GM19467 (cell line): Measurements from ENCODE around the gene CLDN5.
"Not testable (repeated sequence)": the region's sequence is repeated elsewhere in the genome, so short reads cannot be mapped to it uniquely, and the experiment has no call there.

Source experiments
- ATAC-seq: cut with Tn5 transposase; IDR thresholded peaks from one replicate; pipeline ENCODE4 v1.9.1; 2021; ENCODE audit warnings: mild to moderate bottlenecking, moderate library complexity; ENCODE audit not compliant: unreplicated experiment

Gene CLDN5

GRCh38 chr22:19548964-19549363 lies 24.8 kb upstream of the CLDN5 start:
- no peak for ATAC-seq

GRCh38 chr22:19548427-19548826 lies 24.2 kb upstream of the CLDN5 start:
- ATAC-seq: not testable (repeated sequence)

DNA sequence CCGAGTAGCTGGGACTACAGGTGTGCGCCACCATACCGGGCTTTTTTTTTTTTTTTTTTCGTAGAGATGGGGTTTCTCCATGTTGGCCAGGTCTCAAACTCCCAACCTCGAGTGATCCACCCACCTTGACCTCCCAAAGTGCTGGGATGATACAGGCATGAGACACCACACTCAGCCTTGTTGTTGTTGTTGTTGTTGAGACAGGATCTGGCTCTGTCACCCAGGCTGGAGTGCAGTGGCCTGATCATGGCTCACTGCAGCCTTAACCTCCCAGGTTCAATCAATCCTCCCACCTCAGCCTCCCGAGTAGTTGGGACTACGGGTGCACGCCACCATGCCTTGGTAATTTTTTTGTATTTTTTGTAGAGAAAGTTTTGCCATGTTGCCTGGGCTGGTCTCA lies 23.4 kb upstream of the CLDN5 start:
- no peak for ATAC-seq

DNA sequence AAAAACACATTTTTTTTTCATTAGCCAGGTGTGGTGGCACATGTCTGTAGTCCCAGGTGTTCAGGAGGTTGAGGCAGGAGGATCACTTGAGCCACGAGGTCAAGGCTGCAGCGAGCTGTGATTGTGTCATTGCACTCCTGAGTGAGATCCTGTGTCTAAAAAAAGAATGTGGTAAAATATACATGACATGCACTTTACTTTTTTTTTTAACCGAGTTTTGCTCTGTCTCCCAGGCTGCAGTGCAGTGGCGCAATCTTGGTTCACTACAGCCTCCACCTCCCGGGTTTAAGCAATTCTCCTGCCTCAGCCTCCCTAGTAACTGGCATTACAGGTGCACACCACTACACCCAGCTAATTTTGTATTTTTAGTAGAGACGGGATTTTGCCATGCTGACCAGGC lies 22.5 kb upstream of the CLDN5 start:
- no peak for ATAC-seq

DNA sequence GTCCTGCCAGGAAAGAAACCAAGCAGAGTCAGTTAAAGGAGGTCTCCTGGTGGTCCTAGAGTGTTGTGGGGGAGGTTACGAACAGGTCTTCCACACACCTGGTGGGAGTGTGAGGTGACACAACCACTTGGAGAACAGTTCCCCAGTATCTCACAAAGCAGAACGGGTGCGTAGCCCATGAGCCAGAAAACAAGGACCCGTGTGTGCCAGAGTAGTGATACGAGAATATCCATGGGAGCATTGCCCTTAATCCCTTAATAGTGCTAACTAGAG lies 21.7 kb upstream of the CLDN5 start:
- ATAC-seq: no peak

GRCh38 chr22:19543970-19544708 lies 19.9 kb upstream of the CLDN5 start:
- no peak for ATAC-seq

DNA sequence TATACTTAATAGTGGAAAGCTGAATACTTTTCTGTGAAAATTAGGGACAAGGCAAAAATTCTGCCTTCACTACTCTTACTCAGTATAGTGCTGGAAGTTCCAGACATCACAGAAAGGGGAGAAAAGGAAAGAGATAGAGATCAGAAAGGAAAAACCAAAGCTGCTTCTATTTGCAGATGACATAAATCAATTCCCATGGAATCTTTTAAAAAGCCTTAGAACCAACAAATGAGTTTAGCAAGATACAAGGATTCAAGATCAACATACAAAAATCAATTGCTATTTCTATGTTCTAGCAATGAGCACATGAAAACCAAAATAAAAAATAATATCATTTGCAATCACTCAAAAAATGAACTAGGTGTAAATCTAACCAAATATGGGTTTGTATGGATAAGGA lies 16.2 kb upstream of the CLDN5 start:
- ATAC-seq: no peak

DNA sequence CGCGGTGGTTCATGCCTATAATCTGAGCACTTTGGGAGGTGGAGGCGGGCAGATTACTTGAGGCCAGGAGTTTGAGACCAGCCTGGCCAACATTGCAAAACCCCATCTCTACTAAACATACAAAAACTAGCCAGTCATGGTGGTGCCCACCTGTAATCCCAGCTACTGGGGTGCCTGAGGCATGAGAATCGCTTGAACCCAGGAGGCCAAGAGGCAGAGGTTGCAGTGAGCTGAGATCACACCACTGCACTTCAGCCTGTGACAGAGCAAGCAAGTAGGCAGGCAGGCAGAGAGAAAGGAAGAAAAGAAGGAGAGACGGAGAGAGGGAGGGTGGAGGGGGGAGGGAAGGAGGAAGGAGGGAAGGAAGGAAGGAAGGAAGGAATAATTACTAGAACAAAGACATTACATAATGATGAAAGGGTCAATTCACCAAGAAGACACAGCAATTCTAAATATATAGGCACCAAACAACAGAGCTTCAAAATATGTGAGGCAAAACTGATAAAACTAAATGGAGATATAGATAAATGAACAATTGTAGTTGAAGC lies 13.8 kb upstream of the CLDN5 start:
- no peak for ATAC-seq

GRCh38 chr22:19536564-19536963 lies 12.4 kb upstream of the CLDN5 start:
- no peak for ATAC-seq

GRCh38 chr22:19535001-19535400 lies 10.8 kb upstream of the CLDN5 start:
- ATAC-seq: no peak

DNA sequence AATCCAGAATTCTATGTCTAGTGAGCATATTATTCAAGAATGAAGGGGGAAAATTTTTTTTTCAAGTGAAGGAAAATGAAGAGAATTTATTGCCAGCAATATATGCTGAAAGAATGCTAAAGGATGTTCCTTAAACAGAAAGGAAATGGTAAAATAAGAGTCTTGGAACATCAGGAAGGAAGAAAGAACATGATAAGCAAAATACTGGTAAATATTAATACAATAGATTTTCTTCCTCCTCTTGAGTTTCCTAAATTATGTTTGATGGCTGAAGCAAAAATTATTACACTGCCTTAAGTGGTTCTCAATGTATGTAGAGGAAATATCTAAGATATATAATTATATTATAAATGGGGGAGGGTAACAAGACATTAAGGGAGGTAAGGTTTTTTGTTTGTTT lies 9.6 kb upstream of the CLDN5 start:
- ATAC-seq: no peak

DNA sequence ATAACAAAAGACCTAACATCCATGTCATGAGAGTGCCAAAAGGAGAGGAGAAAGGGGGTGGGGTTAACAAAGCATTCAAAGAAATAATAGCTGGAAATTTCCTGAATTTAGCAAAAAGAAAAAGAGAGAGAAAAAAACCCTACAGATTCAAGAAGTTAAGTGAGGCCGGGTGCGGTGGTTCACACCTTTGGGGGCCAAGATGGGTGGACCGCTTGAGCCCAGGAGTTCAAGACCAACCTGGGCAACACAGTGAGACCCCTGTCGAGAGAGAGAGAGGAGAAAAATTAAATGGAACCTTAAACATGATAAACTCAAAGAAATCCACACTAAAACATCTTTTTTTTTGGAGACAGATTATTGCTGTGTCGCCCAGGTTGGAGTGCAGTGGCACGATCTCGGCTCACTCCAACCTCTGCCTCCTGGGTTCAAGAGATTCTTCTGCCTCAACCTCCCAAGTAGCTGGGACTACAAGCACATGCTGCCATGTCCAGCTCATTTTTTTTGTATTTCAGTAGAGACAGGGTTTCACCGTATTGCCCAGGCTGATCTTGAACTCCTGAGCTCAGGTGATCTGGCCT lies 8.9 kb upstream of the CLDN5 start:
- ATAC-seq: no peak

- not testable (repeated sequence) for ATAC-seq
Observed at GRCh38 chr22:19531327-19531726, 7.1 kb upstream of the CLDN5 start.

GRCh38 chr22:19530751-19531150 lies 6.5 kb upstream of the CLDN5 start:
- ATAC-seq: no peak

DNA sequence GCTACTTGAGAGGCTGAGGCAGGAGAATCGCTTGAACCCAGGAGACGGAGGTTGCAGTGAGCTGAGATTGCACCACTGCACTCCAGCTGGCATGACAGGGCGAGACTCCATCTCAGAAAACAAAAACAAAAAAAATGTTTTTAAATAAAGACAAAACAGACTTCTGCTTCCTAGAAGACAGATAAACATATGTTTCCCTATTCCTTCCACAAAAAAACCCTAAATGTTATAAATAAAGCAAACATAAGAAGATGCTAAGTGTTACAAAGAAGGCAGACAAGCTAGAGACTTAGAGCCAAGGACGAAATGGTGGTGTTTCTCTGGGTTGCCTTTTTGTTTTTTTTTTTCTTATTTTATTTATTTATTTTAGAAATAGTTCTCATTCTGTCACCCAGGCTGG lies 5.6 kb upstream of the CLDN5 start:
- ATAC-seq: no peak

DNA sequence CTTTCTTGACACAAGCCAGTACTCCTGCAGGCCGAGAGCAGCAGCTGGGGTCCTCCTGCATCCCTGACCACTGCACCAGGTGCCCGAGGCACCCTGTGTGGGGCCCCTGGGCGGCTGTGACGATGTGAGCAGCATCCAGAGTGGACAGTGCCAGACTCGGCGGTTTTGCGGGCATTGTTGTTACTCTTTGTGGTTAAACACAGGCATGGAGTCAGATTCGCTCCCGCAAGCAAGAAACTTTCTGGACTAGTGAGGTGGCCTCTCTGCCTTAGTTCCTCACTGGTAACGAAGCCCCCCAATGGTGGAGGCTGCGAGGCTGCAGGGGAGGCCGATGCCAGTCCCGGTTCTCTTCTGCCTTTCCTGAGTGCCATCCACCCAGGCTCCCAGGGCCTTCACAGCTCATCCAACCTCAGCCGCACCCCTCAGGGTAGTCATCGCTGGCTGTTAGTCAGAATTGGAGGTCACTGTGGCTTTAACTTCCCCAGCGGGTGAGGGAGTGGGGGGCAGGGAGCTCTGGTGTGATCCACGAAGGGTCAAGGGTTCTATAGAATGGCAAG lies 3.7 kb upstream of the CLDN5 start:
- no peak for ATAC-seq

- ATAC-seq: no peak
Observed at GRCh38 chr22:19527321-19527721, 3.1 kb upstream of the CLDN5 start.

DNA sequence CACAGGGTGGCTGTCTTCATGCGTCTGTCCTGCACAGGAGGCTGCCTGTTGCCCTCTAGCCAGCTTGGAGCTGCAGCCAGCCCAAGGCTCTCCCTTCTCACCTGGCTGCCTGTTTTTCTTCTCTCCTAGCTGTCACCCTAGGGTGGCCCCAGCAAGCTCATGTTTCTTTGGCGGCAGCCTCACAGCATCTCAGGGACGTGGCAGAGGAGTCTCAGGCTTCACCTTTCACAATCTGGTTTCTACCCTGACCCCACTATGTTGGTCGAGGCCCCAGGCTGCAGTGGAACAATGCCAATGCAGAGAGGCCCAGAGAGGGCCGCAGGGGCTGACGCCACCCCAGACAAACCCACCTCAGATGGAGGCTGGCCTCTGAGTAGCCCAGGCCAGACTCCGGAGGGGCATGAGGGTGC lies 2.5 kb upstream of the CLDN5 start:
- no peak for ATAC-seq

DNA sequence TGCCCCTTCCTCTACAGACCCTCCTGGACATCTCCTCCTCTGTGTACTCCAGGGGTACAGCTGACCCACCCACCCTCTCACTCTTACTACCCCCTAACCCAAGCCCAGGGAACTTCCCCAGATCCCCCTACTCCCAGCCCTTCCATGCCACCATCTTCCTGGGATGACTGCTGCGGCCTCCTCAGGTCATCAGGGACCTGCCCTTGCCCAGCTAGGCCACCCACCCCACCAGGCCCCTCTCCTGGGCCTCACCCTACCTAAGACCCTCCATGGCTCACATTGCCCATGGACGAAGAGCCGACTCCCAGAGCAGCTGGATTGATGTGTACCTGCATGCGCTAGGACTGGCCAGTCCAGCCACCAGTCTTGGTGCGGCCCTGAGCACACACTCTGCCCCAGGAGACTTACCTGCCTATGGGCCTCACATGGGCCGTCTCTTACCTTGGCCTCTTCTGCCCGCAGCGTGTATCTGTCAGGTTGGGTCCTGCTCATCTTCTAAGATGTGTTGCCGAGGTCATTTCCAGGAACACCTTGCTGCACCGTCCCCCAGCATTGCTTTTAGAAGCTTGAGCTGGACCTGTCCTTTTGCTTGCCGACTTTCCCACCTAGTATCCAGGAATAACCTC lies 2.0 kb upstream of the CLDN5 start:
- no peak for ATAC-seq

DNA sequence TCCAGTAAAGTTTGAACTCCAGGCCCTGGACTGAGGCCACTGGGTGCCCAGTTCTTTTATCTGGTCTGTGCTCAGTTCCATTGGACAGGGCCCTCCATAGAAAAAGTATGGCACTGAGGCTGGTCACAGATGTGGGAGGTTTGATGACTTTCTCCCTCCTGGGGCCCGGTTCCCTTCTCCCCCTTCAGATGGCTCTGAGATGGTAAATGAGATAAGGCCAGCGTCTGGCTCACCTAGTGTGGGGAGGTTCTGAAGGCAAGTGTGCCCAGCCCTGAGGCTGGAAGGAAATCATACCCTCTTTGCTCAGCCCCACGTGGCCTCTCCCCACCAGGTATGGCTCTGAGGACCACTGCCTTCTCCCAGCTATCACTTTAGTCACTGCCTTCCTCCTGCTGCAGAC lies 1.5 kb upstream of the CLDN5 start:
- ATAC-seq: no peak

GRCh38 chr22:19525116-19525660 lies 978 bp upstream of the CLDN5 start:
- no peak for ATAC-seq
